Calu3 (cell line): ENCODE results near the gene CDC42EP5. TPM values are rescaled to one million over a fixed set of nuclear protein-coding genes. Genes with fewer than 3 reads are reported as not detected.

Experiments
- BruUV-seq: library from RNA; stranded (reverse); fragments of 400-500 nt; replicated peaks from 2 replicates; lab custom pipeline; 2021; lab: Mats Ljungman, UMichigan
- CTCF ChIA-PET: fragments of 300-600 bp; sonication (Branson Sonifier 250); formaldehyde crosslinking; loops from one replicate; lab custom pipeline; 2022; ENCODE audit warnings: antibody characterized with exemption; lab: Charles Lee
- DNase-seq: peaks from one replicate; pipeline ENCODE4 v3.0.0; 2022
- H3K27ac Mint-ChIP-seq: one replicate; pipeline ENCODE4 v1.8.0; 2022; ENCODE audit warnings: mixed read lengths; ENCODE audit not compliant: unreplicated experiment
- H3K27me3 Mint-ChIP-seq: one replicate; pipeline ENCODE4 v1.8.0; 2022; ENCODE audit warnings: mixed read lengths; ENCODE audit not compliant: unreplicated experiment
- H3K36me3 Mint-ChIP-seq: one replicate; pipeline ENCODE4 v1.8.0; 2022; ENCODE audit warnings: mild to moderate bottlenecking, moderate library complexity, mixed read lengths; ENCODE audit not compliant: insufficient read depth, unreplicated experiment
- H3K4me1 Mint-ChIP-seq: one replicate; pipeline ENCODE4 v1.8.0; 2022; ENCODE audit warnings: mild to moderate bottlenecking, low read depth, mixed read lengths; ENCODE audit not compliant: unreplicated experiment
- H3K4me3 Mint-ChIP-seq: one replicate; pipeline ENCODE4 v1.8.0; 2022; ENCODE audit warnings: mild to moderate bottlenecking, low read depth, moderate library complexity, mixed read lengths; ENCODE audit not compliant: unreplicated experiment
- H3K9me3 Mint-ChIP-seq: one replicate; pipeline ENCODE4 v1.8.0; 2022; ENCODE audit warnings: low read depth, mixed read lengths; ENCODE audit not compliant: unreplicated experiment
- CTCF ChIP-seq: fragments of 200-600 bp; IDR thresholded peaks from one replicate; pipeline ENCODE4 v1.8.0; 2022; ENCODE audit warnings: antibody characterized with exemption; ENCODE audit not compliant: unreplicated experiment
- intact Hi-C: fragments of 100-400 bp; cut with micrococcal nuclease; formaldehyde crosslinking; loops from one replicate; pipeline ENCODE4 v1.10.0; 2022; ENCODE audit not compliant: unreplicated experiment
- total RNA-seq: library from RNA; stranded (reverse); gene quantifications from 2 replicates; pipeline ENCODE4 v1.2.3, GENCODE V29; 2022

CDC42EP5 gene
- total RNA-seq, 1 experiment from 2014 or later, result 12.9 TPM

GRCh38 chr19:54426291-54426931 is 46.7 kb downstream of the CDC42EP5 start:
- H3K9me3 Mint-ChIP-seq, result no peaks in the 10 kb centered on the region
- H3K27me3 Mint-ChIP-seq, result peaks cover 48% of the 10 kb centered on the region
- no peak overlapping the region for H3K27ac Mint-ChIP-seq
- TF ChIP-seq CTCF, result no peak
- no peak overlapping the region for H3K4me3 Mint-ChIP-seq
- peak; percentile 41 for DNase-seq
- peaks cover 17% of the 10 kb centered on the region for H3K4me1 Mint-ChIP-seq
- BruUV-seq, result no TSS peak
- intact Hi-C loops, result no loop called here
- CTCF ChIA-PET, result interaction anchor here (0.9 to 1.3 kb wide), 2 partner anchors 14 to 35 kb away, joined by 3 to 5 read pairs; no protein-coding TSS in a partner anchor
- peaks cover 34% of the 10 kb centered on the region for H3K36me3 Mint-ChIP-seq

- Mint-ChIP-seq H3K9me3 (no peaks in the 10 kb centered on the region), H3K4me1 (peaks cover 10% of the 10 kb centered on the region), H3K27me3 (peaks cover 48% of the 10 kb centered on the region), H3K27ac (no peak overlapping the region), H3K36me3 (peaks cover 24% of the 10 kb centered on the region), H3K4me3 (no peak overlapping the region)
- intact Hi-C loops, result no loop called here
- TF ChIP-seq CTCF, result no peak
- DNase-seq, result no peak
- CTCF ChIA-PET, result interaction anchor here (0.6 kb wide), 1 partner anchor 13 kb away, joined by 3 read pairs; no protein-coding TSS in a partner anchor
- no TSS peak for BruUV-seq
These were observed 47.7 kb downstream of the CDC42EP5 start for GRCh38 chr19:54425382-54425723.

GRCh38 chr19:54424660-54425381 is 48.3 kb downstream of the CDC42EP5 start:
- no peak for TF ChIP-seq CTCF
- CTCF ChIA-PET, result interaction anchor here (0.6 kb wide), 1 partner anchor 14 kb away, joined by 3 read pairs; no protein-coding TSS in a partner anchor
- peaks cover 48% of the 10 kb centered on the region for H3K27me3 Mint-ChIP-seq

GRCh38 chr19:54424201-54424600 is 48.9 kb downstream of the CDC42EP5 start:
- no TSS peak for BruUV-seq
- H3K9me3 Mint-ChIP-seq, result no peaks in the 10 kb centered on the region
- no peak overlapping the region for H3K27ac Mint-ChIP-seq
- CTCF ChIA-PET, result no interaction called here
- H3K36me3 Mint-ChIP-seq, result peaks cover 13% of the 10 kb centered on the region
- intact Hi-C loops, result no loop called here
- no peak for TF ChIP-seq CTCF
- H3K27me3 Mint-ChIP-seq, result peaks cover 42% of the 10 kb centered on the region
- no peak for DNase-seq
- H3K4me1 Mint-ChIP-seq, result peaks cover 10% of the 10 kb centered on the region
- H3K4me3 Mint-ChIP-seq, result no peak overlapping the region

More at GRCh38 chr19:54424660-54425381, 48.3 kb downstream of the CDC42EP5 start:
- Mint-ChIP-seq H3K4me3 (no peak overlapping the region), H3K27ac (no peak overlapping the region), H3K4me1 (peaks cover 10% of the 10 kb centered on the region), H3K36me3 (peaks cover 19% of the 10 kb centered on the region), H3K9me3 (no peaks in the 10 kb centered on the region)
- no TSS peak for BruUV-seq
- intact Hi-C loops, result no loop called here
- no peak for DNase-seq
